GM08714 (cell line): ENCODE results near the gene CAPN10.

ENCODE experiments used
- H3K4me3 ChIP-seq: fragments of 200-500 bp; sonication (Bioruptor generic); 2 replicates; pipeline ENCODE4 v1.5.1; 2014; ENCODE audit warnings: mild to moderate bottlenecking, low read length, inconsistent platforms
- ZNF274 ChIP-seq: IDR thresholded peaks from 2 replicates; pipeline ENCODE4 v1.6.1; 2012; ENCODE audit warnings: mild to moderate bottlenecking, low read depth, low read length

Gene CAPN10

DNA sequence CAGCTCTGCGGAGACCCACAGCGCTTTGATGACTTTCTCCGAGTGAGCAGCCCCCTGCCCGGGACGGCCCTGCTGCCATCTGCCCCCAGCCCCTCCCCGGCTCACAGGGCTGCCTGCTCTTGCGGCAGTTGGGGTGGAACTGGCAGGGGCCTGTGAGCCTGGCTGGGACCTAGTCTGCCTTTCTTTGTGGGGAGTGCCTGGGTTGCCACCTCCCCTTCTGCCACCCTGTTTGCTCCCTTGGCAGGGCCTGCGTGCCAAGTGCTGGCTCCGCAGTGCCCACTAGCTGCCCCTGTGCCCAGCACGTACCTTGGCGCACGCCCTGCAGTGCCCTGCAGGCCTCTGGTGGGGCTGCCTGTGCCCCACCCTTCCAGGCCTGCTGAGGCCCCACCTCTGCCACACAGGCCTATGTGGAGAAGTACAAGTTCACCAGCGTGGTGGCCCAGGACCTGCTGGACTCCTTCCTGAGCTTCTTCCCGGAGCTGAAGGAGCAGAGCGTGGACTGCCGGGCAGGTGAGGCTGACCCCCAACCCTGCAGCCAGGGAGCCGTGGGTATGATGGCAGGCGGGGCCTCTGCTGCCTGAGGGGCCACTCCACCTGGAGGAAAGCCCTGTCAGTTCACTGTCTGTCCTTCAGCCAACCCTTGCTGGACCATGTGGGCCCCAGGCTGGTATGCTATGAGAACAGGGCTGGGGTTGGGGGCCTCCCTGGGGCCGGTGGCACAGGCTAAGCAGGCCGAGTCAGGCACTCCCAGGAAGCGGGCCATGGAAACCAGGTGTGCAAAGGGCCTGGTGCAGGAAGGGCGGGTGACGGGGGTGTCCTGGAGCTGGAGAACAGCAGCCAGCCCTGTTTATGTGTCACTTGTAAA is 11.2 kb upstream of the CAPN10 start:
- no peak overlapping the region for H3K4me3 ChIP-seq
- no peak for TF ChIP-seq ZNF274

DNA sequence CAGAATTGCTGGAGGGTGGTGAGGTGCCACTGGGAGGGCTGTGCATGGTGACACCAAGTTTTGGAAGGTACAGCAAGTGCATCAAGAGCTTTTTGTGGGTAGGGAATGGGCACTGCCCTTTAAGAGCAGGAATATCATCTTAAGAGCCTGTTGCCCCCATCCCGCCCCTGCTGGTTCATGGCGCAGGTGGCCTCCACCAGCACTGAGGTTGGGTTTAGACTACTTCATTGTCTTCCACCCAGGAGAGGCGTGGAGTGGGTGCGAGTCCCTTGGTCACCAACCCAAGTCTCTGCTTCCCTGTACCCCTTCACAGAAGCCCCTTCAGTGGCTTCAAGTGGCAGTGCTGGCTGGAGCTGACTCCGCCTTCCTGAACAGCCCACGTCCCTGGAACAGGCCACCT is 10.5 kb upstream of the CAPN10 start:
- H3K4me3 ChIP-seq, result no peak overlapping the region
- no peak for TF ChIP-seq ZNF274

DNA sequence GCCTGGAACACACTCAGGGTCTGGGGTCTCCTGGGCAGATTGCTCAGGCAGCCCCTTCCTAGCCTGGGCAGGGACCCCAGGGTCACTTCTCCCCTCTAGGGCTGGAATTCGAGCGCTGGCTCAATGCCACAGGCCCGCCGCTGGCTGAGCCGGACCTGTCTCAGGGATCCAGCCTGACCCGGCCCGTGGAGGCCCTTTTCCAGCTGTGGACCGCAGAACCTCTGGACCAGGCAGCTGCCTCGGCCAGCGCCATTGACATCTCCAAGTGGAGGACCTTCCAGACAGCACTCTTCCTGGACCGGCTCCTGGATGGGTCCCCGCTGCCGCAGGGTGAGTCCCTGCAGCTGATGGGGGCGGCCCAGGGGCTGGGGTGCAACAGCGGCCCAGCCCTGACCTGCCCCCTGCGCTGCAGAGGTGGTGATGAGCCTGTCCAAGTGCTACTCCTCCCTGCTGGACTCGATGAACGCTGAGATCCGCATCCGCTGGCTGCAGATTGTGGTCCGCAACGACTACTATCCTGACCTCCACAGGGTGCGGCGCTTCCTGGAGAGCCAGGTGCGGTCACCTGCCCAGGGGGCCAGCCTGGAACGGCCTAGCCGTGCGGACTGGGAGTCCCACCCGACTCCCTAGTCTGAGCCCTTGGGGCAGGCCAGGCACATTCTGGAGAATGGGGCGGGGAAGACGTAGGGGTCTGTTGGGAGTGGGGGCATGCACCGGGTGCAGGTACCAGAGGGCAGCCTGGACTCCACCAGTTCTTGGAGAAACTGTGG is 9.9 kb upstream of the CAPN10 start:
- TF ChIP-seq ZNF274, result no peak
- no peak overlapping the region for H3K4me3 ChIP-seq

DNA sequence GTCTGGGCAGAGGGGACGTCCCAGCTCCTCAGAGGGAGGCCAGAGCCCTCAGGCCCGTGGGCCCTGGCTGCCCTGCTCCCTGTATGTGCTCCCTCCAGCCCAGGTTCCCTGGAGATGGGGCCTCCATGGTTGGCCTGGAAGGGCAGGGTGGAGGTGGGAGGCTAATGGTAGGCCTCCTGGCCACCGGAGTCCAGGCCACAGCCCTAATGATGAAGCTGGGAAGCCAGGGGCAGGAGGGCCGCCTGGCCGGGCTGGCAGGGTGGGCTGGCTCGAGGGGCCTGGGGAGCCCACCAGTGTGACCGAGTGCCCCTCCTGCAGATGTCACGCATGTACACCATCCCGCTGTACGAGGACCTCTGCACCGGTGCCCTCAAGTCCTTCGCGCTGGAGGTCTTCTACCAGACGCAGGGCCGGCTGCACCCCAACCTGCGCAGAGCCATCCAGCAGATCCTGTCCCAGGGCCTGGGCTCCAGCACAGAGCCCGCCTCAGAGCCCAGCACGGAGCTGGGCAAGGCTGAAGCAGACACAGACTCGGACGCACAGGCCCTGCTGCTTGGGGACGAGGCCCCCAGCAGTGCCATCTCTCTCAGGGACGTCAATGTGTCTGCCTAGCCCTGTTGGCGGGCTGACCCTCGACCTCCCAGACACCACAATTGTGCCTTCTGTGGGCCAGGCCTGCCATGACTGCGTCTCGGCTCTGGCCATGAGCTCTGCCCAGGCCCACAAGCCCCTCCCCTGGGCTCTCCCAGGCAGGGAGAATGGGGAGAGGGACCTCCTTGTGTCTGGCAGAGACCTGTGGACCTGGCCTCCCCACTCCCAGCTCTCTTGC is 9.0 kb upstream of the CAPN10 start:
- TF ChIP-seq ZNF274, result no peak
- H3K4me3 ChIP-seq, result no peak overlapping the region

DNA sequence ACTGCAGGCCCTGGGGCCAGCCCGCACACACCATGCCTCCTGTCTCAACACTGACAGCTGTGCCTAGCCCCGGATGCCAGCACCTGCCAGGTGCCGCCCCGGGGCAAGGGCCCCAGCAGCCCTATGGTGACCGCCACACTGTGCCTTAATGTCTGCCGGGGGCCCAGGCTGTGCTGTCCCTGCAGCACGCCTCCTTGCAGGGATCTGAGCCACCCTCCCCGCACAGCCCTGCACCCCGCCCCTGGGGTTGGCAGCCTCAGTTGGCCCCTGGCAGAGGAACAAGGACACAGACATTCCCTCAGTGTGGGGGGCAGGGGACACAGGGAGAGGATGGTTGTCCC is 8.5 kb upstream of the CAPN10 start:
- H3K4me3 ChIP-seq, result no peak overlapping the region
- TF ChIP-seq ZNF274, result no peak

DNA sequence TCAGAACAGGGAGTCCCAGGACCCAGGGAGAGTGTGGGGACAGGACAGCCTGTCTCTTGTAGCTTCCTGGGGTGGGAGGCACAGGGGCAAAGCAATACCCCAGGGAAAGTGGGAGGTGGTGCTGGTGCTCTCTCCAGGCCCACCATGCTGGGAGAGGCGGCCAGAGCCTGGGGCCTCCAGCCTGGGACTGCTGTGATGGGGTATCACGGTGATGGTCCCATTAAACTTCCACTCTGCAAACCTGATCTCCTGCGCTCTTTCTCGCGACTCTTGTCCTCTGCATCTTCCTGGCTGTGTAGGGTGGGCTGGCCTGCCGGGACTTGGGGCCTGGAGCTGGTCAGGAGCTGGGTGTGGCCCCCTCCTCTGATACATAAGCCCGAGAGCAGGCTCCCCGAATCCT is 8.0 kb upstream of the CAPN10 start:
- no peak overlapping the region for H3K4me3 ChIP-seq
- no peak for TF ChIP-seq ZNF274

DNA sequence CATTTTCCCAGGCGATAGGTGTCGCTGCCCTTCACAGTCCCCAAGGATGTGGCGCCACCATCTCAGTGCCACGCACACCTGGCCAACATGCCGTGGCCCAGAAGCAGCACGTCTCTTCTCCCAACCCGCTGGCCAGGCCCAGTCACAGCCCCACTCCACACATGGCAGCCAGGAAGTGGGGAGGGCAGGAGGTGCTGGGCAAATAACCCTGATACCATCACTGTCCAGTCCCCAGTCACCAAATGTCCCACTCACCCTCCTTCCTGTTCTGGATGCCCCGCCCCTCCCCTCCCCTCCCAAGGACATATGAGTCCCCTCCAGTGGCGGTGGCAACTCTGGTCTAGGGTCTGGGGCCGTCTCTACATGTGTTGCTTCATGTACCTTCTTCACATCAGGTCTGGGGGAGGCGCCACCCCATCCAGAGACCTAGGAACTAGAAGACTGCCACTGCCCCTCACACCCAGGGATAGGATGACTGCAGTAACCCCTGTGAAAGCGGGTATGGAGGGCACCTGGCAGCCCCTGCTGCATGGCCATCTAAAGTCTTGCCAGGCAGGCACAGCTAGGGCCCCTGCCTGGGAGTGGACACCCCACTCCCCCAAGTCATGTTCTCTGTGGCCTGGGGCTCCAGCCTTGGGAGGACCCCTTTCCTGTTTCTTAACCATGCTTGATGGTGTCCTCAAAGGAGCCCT is 7.3 kb upstream of the CAPN10 start:
- TF ChIP-seq ZNF274, result no peak
- no peak overlapping the region for H3K4me3 ChIP-seq

DNA sequence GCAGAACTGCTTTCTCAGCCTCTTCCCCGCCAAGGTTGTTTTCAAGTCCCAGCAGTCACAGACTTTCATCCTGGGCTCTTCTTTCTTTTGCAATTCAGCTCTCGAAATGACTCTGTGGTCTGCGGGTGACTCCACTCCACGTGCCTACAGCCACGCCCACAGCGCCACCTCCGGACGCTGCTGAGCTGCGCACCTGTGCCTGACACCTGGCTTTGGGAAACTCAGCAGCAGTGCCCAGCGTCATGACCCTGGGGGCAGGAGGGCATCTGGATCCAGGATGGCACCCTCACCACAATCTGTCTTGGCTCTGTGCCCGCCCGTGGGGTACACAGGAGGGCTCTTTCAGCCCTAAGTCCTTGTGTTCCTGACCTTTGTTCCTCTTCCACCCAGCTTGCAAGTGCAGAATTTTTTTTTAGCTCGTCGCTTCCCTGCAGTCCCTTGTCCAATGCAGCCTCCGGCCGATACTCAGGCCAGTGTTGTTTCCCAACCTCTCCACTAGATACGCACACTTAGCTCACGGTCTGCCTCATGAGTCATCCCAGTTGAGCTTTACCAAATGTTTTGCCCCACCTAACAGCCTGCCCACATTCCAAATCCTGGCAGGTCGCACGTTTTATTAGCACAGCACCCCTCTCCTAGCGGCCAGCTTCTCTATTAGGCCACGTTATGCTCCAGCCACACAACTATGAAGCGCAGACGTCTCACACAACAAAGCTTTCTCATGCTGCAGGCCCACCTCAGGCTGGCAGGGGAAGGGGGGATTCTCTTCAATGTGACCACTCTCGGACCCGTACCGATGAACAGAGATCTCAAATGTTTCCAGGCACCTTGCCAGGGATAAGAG is 6.5 kb upstream of the CAPN10 start:
- TF ChIP-seq ZNF274, result no peak
- H3K4me3 ChIP-seq, result no peak overlapping the region

DNA sequence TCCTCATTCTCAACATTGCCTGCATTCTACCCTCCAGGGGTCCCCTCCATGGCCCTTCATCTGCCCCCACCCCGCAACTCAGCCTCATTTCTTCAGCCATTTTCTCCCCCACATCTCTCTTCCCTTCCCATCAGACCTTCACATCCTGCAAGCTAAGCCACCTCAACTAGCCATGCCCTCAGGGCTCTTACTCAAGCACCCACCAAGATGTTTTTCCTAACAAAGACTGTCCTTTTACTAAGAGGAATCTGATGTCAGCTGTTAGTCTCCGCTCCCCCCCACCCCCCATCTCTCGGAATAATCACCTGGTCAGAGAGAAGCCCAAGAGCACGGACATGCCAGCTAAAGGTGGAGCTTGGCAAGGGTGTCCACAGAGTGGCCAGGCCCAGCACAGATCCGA is 4.7 kb upstream of the CAPN10 start:
- no peak for TF ChIP-seq ZNF274
- H3K4me3 ChIP-seq, result no peak overlapping the region

DNA sequence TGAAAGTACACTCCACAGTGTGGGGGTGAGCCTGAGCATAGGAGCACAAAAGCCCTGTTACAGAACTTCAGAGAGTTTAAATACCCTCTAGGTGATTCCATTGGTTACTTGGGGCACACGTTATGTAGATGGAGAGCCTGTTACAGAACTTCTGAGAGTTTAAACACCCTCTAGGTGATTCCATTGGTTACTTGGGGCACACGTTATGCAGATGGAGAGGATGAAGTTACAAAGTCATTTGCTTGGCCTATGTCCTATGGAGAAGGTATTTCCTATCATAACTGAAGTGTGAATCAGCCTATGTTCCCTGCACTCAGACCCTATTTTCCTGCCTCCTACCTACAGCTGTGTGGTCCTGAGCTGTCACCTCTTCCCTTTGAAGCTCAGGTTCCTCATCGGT is 3.8 kb upstream of the CAPN10 start:
- no peak for TF ChIP-seq ZNF274
- no peak overlapping the region for H3K4me3 ChIP-seq

DNA sequence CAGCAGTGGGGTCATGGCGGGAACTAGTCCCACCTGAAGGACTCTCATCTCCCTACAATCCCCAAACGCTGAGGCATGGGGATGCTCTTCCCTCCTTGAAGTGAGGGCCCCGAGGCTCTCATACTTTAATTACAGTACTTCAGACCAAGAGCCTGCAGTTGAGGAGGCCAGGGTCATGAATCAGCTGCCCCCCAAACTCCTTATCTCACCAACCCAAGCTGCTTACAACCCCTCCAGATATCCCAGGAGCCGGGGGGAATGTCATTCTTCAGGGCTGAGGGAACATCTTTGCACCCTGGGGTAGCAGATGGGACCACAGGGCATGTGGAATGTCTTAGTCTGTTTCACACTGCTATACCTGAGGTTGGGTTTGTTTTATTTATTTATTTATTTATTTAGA is 2.8 kb upstream of the CAPN10 start:
- H3K4me3 ChIP-seq, result no peak overlapping the region; the same call in 1 of the 2 replicates
- no peak for TF ChIP-seq ZNF274

DNA sequence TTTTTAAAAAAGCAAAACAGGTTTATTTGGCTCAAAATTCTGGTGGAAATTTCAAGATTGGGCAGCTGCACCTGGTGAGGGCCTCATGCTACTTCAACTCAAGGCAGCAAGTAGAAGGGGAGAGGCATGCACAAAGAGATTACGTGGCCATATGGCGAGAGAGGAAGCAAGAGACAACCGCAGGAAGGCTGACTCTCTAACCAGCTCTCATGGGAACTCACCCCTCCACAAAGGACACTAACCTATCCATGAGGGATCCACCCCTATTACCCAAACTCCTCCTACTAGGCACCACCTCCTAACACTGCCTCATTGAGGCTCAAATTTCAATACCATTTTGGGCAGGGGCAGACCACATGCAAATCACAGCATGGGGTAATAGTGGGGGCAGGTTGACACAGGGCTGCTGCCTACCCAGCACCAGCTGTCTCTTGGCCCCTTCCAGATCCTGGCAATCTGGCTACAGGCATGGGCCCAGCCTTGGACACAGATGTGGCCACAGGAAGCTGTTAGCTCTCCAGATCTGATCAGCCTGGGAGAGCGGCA is 2.0 kb upstream of the CAPN10 start:
- TF ChIP-seq ZNF274, result no peak
- H3K4me3 ChIP-seq, result peak overlapping the region; percentile 85; the same call in 1 of the 2 replicates

DNA sequence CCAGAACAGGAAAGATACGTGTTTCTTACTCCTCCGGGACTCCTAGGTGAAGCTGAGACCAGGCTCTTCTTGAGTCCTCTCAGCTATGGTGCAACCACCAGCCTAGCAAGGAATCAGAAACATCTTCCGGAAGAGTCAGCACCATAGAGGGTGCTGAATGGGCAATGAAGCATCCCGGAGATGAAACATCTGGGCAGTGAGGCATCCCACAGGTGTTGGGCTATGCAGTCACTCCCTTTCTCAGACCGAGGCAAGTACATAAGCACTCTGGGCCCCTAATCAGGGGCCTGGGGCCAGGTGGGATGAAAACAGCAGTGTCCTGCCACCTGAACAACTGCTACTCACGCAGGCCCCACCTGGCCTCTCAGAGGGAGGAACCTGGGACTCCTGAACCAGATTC is 1.4 kb upstream of the CAPN10 start:
- H3K4me3 ChIP-seq, result peak overlapping the region; percentile 85
- no peak for TF ChIP-seq ZNF274
